ENCODE data around the gene MAST2. TPM values are rescaled to one million over a fixed set of nuclear protein-coding genes. Genes with fewer than 3 reads are reported as not detected.

Gene MAST2
- total RNA-seq, 4 donors from 2014 or later = 18.8 to 22.2 (median 20.2) TPM

- intact Hi-C loops (cut with DNase I) = no loop called here
- Histone ChIP-seq H3K36me3 (peaks cover 0 to 2% of the 10 kb centered on the region in 2 donors), H3K4me3 (replicated peaks in 1 of 3) (no peak overlapping the region), H3K27me3 (no peaks in the 10 kb centered on the region), H3K4me1 (no peaks in the 10 kb centered on the region), H3K27ac (no peak overlapping the region), H3K9me3 (no peaks in the 10 kb centered on the region)
- no peak for TF ChIP-seq POLR2A (IDR thresholded peaks at IDR 0.05)
- 91 to 93% methylated on average over 7 of the region's 7 CpGs for WGBS, 2 donors
- no peak for DNase-seq
These were observed 215.9 kb downstream of the MAST2 start for GRCh38 chr1:46019348-46019747.

- Histone ChIP-seq H3K36me3 (peaks cover 0 to 2% of the 10 kb centered on the region in 2 donors), H3K4me3 (replicated peaks in 1 of 3) (no peak overlapping the region), H3K27ac (no peak overlapping the region), H3K27me3 (no peaks in the 10 kb centered on the region), H3K9me3 (no peaks in the 10 kb centered on the region), H3K4me1 (no peaks in the 10 kb centered on the region)
- 68 to 70% methylated on average over 4 of the region's 4 CpGs for WGBS, 2 donors
- intact Hi-C loops (cut with DNase I) = no loop called here
- DNase-seq = no peak
- TF ChIP-seq POLR2A (IDR thresholded peaks at IDR 0.05) (no peak), CTCF (IDR thresholded peaks at IDR 0.05) (no peak)
These were observed 216.6 kb downstream of the MAST2 start for GRCh38 chr1:46020010-46020409.

- TF ChIP-seq CTCF (IDR thresholded peaks at IDR 0.05) = no peak
- no peak for TF ChIP-seq POLR2A (IDR thresholded peaks at IDR 0.05)
- Histone ChIP-seq H3K27ac (no peak overlapping the region), H3K36me3 (peaks cover 0 to 2% of the 10 kb centered on the region in 2 donors), H3K27me3 (no peaks in the 10 kb centered on the region), H3K4me3 (replicated peaks in 1 of 3) (no peak overlapping the region), H3K9me3 (no peaks in the 10 kb centered on the region), H3K4me1 (no peaks in the 10 kb centered on the region)
- WGBS, 2 donors = 94 to 97% methylated on average over 2 of the region's 2 CpGs
- intact Hi-C loops (cut with DNase I) = no loop called here
- DNase-seq = no peak
These were observed 217.9 kb downstream of the MAST2 start for GRCh38 chr1:46021046-46021996.

GRCh38 chr1:46026531-46026930 is 223.1 kb downstream of the MAST2 start:
- Histone ChIP-seq H3K27ac (no peak overlapping the region), H3K36me3 (peaks cover 0 to 2% of the 10 kb centered on the region in 2 donors), H3K4me3 (replicated peaks in 1 of 3) (no peak overlapping the region), H3K9me3 (no peaks in the 10 kb centered on the region), H3K4me1 (peaks cover 0 to 15% of the 10 kb centered on the region in 2 donors), H3K27me3 (no peaks in the 10 kb centered on the region)
- 81 to 87% methylated on average over 3 of the region's 3 CpGs for WGBS, 2 donors
- TF ChIP-seq CTCF (IDR thresholded peaks at IDR 0.05) = no peak
- TF ChIP-seq POLR2A (IDR thresholded peaks at IDR 0.05) = no peak
- no peak for DNase-seq
- intact Hi-C loops (cut with DNase I) = no loop called here

- Histone ChIP-seq H3K4me3 (replicated peaks in 1 of 3) (no peak overlapping the region), H3K27me3 (no peaks in the 10 kb centered on the region), H3K4me1 (peaks cover 0 to 15% of the 10 kb centered on the region in 2 donors), H3K27ac (no peak overlapping the region), H3K36me3 (peaks cover 0 to 2% of the 10 kb centered on the region in 2 donors), H3K9me3 (no peaks in the 10 kb centered on the region)
- intact Hi-C loops (cut with DNase I) = no loop called here
- DNase-seq = no peak
- no peak for TF ChIP-seq CTCF (IDR thresholded peaks at IDR 0.05)
- TF ChIP-seq POLR2A (IDR thresholded peaks at IDR 0.05) = no peak
- WGBS, 2 donors = 93 to 95% methylated on average over 8 of the region's 8 CpGs
These were observed 224.6 kb downstream of the MAST2 start for GRCh38 chr1:46027788-46028573.
